Neural progenitor cell (in vitro differentiated cells): Measurements from ENCODE around the gene RHOBTB3. TPM values are rescaled to one million over a fixed set of nuclear protein-coding genes. Genes with fewer than 3 reads are reported as not detected.
"Not testable (repeated sequence)": the region's sequence is repeated elsewhere in the genome, so short reads cannot be mapped to it uniquely, and the experiment has no call there.

Experiments used
- DNase-seq: peaks from one replicate; pipeline ENCODE4 v3.0.0-alpha.2; 2016; ENCODE audit warnings: low spot score
- H2AFZ ChIP-seq: fragments of 200-600 bp; sonication (generic); replicated peaks from 2 replicates; pipeline ENCODE4 v1.6.1; 2016; ENCODE audit warnings: antibody characterized with exemption
- H3F3A ChIP-seq: fragments of 200-600 bp; sonication (generic); 2 replicates; pipeline ENCODE4 v1.6.1; 2016; ENCODE audit warnings: antibody characterized with exemption, low read depth
- H3K27ac ChIP-seq: fragments of 200-600 bp; sonication (generic); 2 replicates; pipeline ENCODE4 v1.5.1; 2016; ENCODE audit warnings: mild to moderate bottlenecking
- H3K27me3 ChIP-seq: fragments of 200-600 bp; sonication (generic); 2 replicates; pipeline ENCODE4 v1.6.1; 2016; ENCODE audit warnings: mild to moderate bottlenecking, moderate library complexity
- H3K36me3 ChIP-seq: fragments of 200-600 bp; sonication (generic); 2 replicates; pipeline ENCODE4 v1.5.1; 2016
- H3K4me1 ChIP-seq: fragments of 200-600 bp; sonication (generic); 2 replicates; pipeline ENCODE4 v1.6.1; 2016; ENCODE audit warnings: mixed run types
- H3K4me2 ChIP-seq: fragments of 200-600 bp; sonication (generic); 2 replicates; pipeline ENCODE4 v1.6.1; 2016
- H3K4me3 ChIP-seq: fragments of 200-600 bp; sonication (generic); 2 replicates; pipeline ENCODE4 v1.5.1; 2016
- H3K79me2 ChIP-seq: fragments of 200-600 bp; sonication (generic); 2 replicates; pipeline ENCODE4 v1.6.1; 2016; ENCODE audit warnings: low read depth
- H3K9ac ChIP-seq: fragments of 200-600 bp; sonication (generic); 2 replicates; pipeline ENCODE4 v1.6.1; 2016
- H3K9me3 ChIP-seq: fragments of 200-600 bp; sonication (generic); 2 replicates; pipeline ENCODE4 v1.5.1; 2016; ENCODE audit warnings: low read depth
- H4K20me1 ChIP-seq: fragments of 200-600 bp; sonication (generic); 2 replicates; pipeline ENCODE4 v1.6.1; 2016; ENCODE audit warnings: low read depth
- H3K27ac Mint-ChIP-seq: 3 replicates; pipeline ENCODE4 v1.8.0; 2021; ENCODE audit warnings: mixed read lengths
- H3K27me3 Mint-ChIP-seq: 2 replicates; pipeline ENCODE4 v1.8.0; 2022; ENCODE audit warnings: low read depth, mild to moderate bottlenecking, inconsistent platforms, moderate library complexity, mixed read lengths; ENCODE audit not compliant: insufficient read depth
- H3K36me3 Mint-ChIP-seq: 3 replicates; pipeline ENCODE4 v1.8.0; 2021; ENCODE audit warnings: mixed read lengths
- H3K4me1 Mint-ChIP-seq: 3 replicates; pipeline ENCODE4 v1.8.0; 2021; ENCODE audit warnings: mixed read lengths
- H3K4me3 Mint-ChIP-seq: 3 replicates; pipeline ENCODE4 v1.8.0; 2021; ENCODE audit warnings: mild to moderate bottlenecking, moderate library complexity, mixed read lengths
- H3K9me3 Mint-ChIP-seq: 3 replicates; pipeline ENCODE4 v1.8.0; 2020; ENCODE audit warnings: mixed read lengths
- EZH2 ChIP-seq: fragments of 200-600 bp; sonication (generic); IDR thresholded peaks from 2 replicates; pipeline ENCODE4 v1.6.1; 2017; ENCODE audit warnings: antibody characterized with exemption, mild to moderate bottlenecking, moderate library complexity
- EZH2phosphoT487 ChIP-seq: fragments of 200-600 bp; sonication (generic); IDR thresholded peaks from 2 replicates; pipeline ENCODE4 v1.6.1; 2017; ENCODE audit warnings: antibody characterized with exemption
- total RNA-seq: library from RNA; depleted of rRNA; stranded (reverse); fragments of >200 nt; gene quantifications from 2 replicates; pipeline ENCODE4 v1.2.3, GENCODE V29; 2015; ENCODE audit warnings: low replicate concordance
- TF ChIP-seq, protein P1 (sequence below): fragments of 200-600 bp; sonication (generic); IDR thresholded peaks from 2 replicates; pipeline ENCODE4 v1.5.1; 2017; ENCODE audit warnings: antibody characterized with exemption, mild to moderate bottlenecking

The RHOBTB3 gene
- total RNA-seq, 1 donor from 2014 or later = 3.6 TPM

DNA sequence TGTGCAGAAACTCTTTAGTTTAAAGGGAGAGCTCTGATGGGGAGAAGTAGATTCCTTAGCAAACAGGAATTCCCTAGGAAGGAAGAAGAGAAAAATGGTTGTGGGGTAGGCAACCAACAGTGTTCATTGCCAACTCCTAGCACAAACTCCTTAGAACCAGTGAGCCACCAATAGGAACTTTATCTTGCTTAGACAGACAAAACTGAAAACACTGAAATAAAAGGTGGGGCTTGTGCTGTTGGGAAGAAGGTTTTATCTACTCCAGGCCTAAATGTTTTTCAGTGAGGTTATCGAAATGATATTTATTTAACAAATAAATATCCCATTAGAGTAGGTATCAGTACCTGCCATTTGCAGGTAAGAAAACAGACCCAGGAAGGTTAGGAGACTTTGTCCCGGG lies 99.1 kb downstream of the RHOBTB3 start:
- Mint-ChIP-seq H3K27ac (no peak overlapping the region), H3K4me3 (no peak overlapping the region), H3K27me3 (peaks cover 2% of the 10 kb centered on the region), H3K36me3 (no peaks in the 10 kb centered on the region), H3K4me1 (peaks cover 3% of the 10 kb centered on the region), H3K9me3 (no peaks in the 10 kb centered on the region)
- Histone ChIP-seq H2AFZ (no peak overlapping the region), H3K9me3 (no peaks in the 10 kb centered on the region), H3K36me3 (no peaks in the 10 kb centered on the region), H3K4me1 (no peaks in the 10 kb centered on the region), H3K27me3 (peaks cover 12% of the 10 kb centered on the region), H3F3A (no peaks in the 10 kb centered on the region), H3K9ac (no peak overlapping the region), H3K4me3 (no peak overlapping the region), H3K4me2 (no peak overlapping the region), H3K79me2 (no peaks in the 10 kb centered on the region), H3K27ac (no peak overlapping the region), H4K20me1 (no peaks in the 10 kb centered on the region)
- no peak for DNase-seq
- TF ChIP-seq EZH2phosphoT487 = no peak

DNA sequence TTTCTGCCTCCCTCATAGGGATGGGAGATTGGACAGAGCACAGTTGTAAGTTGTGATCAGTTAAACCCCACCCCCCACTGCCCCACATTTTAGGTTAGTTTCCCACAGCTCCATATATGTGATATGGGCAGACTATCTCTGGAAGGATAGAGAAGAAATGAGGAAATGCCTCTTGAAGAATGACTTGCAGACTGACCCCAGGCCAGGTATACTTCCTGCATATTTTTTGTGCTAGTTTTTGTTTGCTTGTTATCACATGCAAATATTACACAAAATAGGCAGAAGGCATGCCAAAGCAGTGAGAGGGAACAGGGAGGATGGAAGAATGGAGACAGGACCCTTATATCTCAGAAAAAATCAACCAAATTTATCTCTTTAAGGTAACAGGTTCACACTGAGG lies 101.5 kb downstream of the RHOBTB3 start:
- no peaks in the 10 kb centered on the region for H3K36me3 Mint-ChIP-seq
- no peak overlapping the region for H3K4me2 ChIP-seq

DNA sequence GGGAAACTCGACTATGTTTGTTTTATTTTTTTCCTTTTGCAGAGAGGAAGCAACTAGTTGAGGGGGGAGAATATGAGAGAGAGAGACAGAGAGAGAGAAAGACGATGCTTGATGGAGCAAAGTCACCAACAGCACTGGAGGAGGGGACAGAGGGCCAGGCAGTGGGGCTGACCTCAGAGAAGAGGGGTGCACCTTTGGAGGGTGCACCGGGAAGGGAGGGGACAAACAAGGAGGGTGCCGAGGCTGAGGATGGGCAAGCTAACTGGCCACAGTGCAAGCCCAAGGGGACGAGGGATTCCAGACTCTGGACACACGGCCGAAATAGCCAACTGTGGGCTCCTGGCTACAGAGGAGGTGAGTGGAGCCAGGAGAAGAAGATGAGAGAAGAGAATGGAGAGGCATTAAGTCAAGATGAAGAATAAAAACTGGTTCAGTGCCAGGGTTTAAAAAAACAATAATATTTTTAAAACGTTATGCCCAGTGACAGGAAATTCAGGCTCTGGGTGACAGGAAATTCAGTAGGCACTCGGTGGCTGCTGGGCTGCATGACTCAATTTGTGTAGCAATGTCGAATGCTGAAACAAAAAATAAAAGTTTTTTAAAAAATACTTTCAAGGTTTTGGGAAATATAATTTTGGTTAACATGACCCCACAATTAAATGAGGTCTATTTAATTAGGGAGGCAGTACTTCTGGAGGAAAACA lies 104.7 kb downstream of the RHOBTB3 start:
- Histone ChIP-seq H3K4me2 (no peak overlapping the region), H3K27ac (no peak overlapping the region), H3K4me1 (no peaks in the 10 kb centered on the region), H2AFZ (no peak overlapping the region), H3F3A (no peaks in the 10 kb centered on the region), H4K20me1 (no peaks in the 10 kb centered on the region), H3K27me3 (peaks cover 17% of the 10 kb centered on the region), H3K4me3 (no peak overlapping the region), H3K9me3 (no peaks in the 10 kb centered on the region), H3K79me2 (no peaks in the 10 kb centered on the region), H3K9ac (no peak overlapping the region), H3K36me3 (no peaks in the 10 kb centered on the region)
- Mint-ChIP-seq H3K27me3 (peaks cover 5% of the 10 kb centered on the region), H3K4me3 (no peak overlapping the region), H3K9me3 (no peaks in the 10 kb centered on the region), H3K36me3 (no peaks in the 10 kb centered on the region), H3K27ac (no peak overlapping the region), H3K4me1 (peaks cover 3% of the 10 kb centered on the region)
- no peak for TF ChIP-seq EZH2
- TF ChIP-seq, protein P1, sequence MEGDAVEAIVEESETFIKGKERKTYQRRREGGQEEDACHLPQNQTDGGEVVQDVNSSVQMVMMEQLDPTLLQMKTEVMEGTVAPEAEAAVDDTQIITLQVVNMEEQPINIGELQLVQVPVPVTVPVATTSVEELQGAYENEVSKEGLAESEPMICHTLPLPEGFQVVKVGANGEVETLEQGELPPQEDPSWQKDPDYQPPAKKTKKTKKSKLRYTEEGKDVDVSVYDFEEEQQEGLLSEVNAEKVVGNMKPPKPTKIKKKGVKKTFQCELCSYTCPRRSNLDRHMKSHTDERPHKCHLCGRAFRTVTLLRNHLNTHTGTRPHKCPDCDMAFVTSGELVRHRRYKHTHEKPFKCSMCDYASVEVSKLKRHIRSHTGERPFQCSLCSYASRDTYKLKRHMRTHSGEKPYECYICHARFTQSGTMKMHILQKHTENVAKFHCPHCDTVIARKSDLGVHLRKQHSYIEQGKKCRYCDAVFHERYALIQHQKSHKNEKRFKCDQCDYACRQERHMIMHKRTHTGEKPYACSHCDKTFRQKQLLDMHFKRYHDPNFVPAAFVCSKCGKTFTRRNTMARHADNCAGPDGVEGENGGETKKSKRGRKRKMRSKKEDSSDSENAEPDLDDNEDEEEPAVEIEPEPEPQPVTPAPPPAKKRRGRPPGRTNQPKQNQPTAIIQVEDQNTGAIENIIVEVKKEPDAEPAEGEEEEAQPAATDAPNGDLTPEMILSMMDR = no peak
- no peak for TF ChIP-seq EZH2phosphoT487
- no peak for DNase-seq

More for the DNA sequence above, 101.5 kb downstream of the RHOBTB3 start:
- no peaks in the 10 kb centered on the region for H3K79me2 ChIP-seq
- no peak overlapping the region for H2AFZ ChIP-seq
- H3K4me1 ChIP-seq = no peaks in the 10 kb centered on the region
- no peak overlapping the region for H3K9ac ChIP-seq
- no peaks in the 10 kb centered on the region for H3F3A ChIP-seq
- no peaks in the 10 kb centered on the region for H3K36me3 ChIP-seq
- H3K9me3 ChIP-seq = no peaks in the 10 kb centered on the region
- Mint-ChIP-seq H3K27ac (no peak overlapping the region), H3K4me3 (no peak overlapping the region), H3K27me3 (no peaks in the 10 kb centered on the region), H3K4me1 (peaks cover 3% of the 10 kb centered on the region), H3K9me3 (no peaks in the 10 kb centered on the region)
- H3K4me3 ChIP-seq = no peak overlapping the region
- peaks cover 17% of the 10 kb centered on the region for H3K27me3 ChIP-seq
- H3K27ac ChIP-seq = no peak overlapping the region
- no peak for DNase-seq
- TF ChIP-seq, protein P1 = no peak
- no peak for TF ChIP-seq EZH2
- TF ChIP-seq EZH2phosphoT487 = no peak
- H4K20me1 ChIP-seq = no peaks in the 10 kb centered on the region

DNA sequence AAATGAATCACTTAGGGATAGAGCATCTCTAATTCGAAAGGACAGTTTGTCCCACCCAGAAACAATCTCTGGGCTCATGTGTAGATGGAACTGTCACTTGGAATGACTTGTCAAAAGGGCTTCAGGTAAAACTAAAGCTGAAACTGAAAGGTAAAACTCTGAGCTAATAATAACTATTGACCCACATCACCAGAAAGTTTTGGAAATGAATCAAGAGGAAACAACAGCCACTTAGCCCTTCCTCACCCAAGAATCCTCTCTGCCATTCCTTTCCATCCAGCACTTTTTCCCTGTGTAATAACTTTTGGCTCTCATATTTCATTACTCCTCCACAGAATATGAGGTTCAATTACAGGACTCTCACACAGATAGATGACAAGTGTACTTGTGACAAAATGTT lies 105.4 kb downstream of the RHOBTB3 start:
- Mint-ChIP-seq H3K27me3 (peaks cover 5% of the 10 kb centered on the region), H3K9me3 (no peaks in the 10 kb centered on the region), H3K27ac (no peak overlapping the region), H3K4me1 (peaks cover 3% of the 10 kb centered on the region), H3K36me3 (no peaks in the 10 kb centered on the region), H3K4me3 (no peak overlapping the region)
- Histone ChIP-seq H3F3A (no peaks in the 10 kb centered on the region), H3K4me2 (no peak overlapping the region), H3K27me3 (peaks cover 17% of the 10 kb centered on the region), H2AFZ (no peak overlapping the region), H3K9me3 (no peaks in the 10 kb centered on the region), H4K20me1 (no peaks in the 10 kb centered on the region), H3K4me3 (no peak overlapping the region), H3K79me2 (no peaks in the 10 kb centered on the region), H3K9ac (no peak overlapping the region), H3K36me3 (no peaks in the 10 kb centered on the region), H3K4me1 (no peaks in the 10 kb centered on the region), H3K27ac (no peak overlapping the region)
- DNase-seq = no peak
- TF ChIP-seq EZH2 (no peak), EZH2phosphoT487 (no peak)
- TF ChIP-seq, protein P1 = no peak

DNA sequence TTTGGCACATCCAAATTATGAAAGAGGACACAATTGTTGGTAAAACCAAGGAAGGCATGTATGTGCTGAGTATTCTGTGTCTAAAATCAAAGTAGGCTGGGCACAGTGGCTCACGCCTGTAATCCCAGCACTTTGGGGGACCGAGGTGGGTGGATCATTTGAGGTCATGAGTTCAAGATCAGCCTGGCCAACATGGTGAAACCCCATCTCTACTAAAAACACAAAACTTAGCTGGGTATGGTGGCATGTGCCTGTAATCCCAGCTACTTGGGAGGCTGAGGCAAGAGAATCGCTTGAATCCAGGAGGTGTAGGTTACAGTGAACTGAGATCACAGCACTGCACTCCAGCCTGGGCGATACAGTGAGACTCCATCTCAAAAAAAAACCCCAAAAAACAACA lies 105.8 kb downstream of the RHOBTB3 start:
- not testable (repeated sequence) for H3K4me3 Mint-ChIP-seq, H3K36me3 ChIP-seq

More for the DNA sequence above, 105.8 kb downstream of the RHOBTB3 start:
- not testable (repeated sequence) for DNase-seq, H3F3A ChIP-seq, H3K4me2 ChIP-seq, H3K9ac ChIP-seq, H3K4me1 Mint-ChIP-seq, H3K79me2 ChIP-seq, H3K4me3 ChIP-seq, H2AFZ ChIP-seq, H3K9me3 ChIP-seq, H3K9me3 Mint-ChIP-seq, H3K36me3 Mint-ChIP-seq, H3K27ac ChIP-seq, H3K27ac Mint-ChIP-seq, H3K27me3 Mint-ChIP-seq, H3K4me1 ChIP-seq, H4K20me1 ChIP-seq
- peaks cover 17% of the 10 kb centered on the region for H3K27me3 ChIP-seq
